ENCODE measurements around the gene RPS18. TPM values are rescaled to one million over a fixed set of nuclear protein-coding genes. Genes with fewer than 3 reads are reported as not detected.

RPS18 gene
- total and polyA plus RNA-seq, 2 experiments from 2014 or later = 1,924 to 2,521 TPM

DNA sequence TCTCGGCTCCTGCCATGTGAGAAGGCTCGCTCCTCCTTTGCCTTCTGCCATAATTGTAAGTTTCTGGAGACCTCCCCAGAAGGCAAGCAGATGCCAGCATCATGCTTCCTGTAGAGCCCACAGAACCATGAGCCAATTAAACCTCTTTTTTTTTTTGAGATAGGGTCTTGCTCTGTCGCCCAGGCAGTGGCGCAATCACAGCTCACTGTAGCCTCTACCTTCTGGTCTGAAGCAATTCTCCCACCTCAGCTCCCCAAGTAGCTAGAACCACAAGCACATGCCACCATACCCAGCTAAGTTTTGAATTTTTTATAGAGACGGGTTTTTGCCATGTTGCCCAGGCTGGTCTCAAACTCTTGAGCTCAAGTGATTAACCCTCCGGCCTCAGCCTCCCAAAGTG, 35.0 kb upstream of the RPS18 start:
- Histone ChIP-seq H3K4me2 (ENCODE audit: unreplicated experiment) (no peak overlapping the region), H3F3A (ENCODE audit: insufficient read depth) (no peaks in the 10 kb centered on the region), H3K9ac (no peak overlapping the region), H3K79me2 (ENCODE audit: insufficient read depth) (no peaks in the 10 kb centered on the region), H3K9me3 (ENCODE audit: low read depth) (no peaks in the 10 kb centered on the region), H3K27me3 (replicated peaks; ENCODE audit: insufficient read depth) (peaks cover 27% of the 10 kb centered on the region), H3K27ac (no peak overlapping the region), H3K9me2 (ENCODE audit: insufficient read depth) (no peaks in the 10 kb centered on the region), H3K36me3 (ENCODE audit: low read depth) (no peaks in the 10 kb centered on the region), H3K4me3 (no peak overlapping the region), H2AFZ (no peak overlapping the region), H4K20me1 (ENCODE audit: insufficient read depth) (no peaks in the 10 kb centered on the region), H3K4me1 (ENCODE audit: insufficient read depth) (no peaks in the 10 kb centered on the region)
- TF ChIP-seq EZH2phosphoT487 (IDR thresholded peaks at IDR 0.05; ENCODE audit: insufficient read depth, low read depth) (no peak), EZH2 (IDR thresholded peaks at IDR 0.05; ENCODE audit: insufficient read depth, poor library complexity, severe bottlenecking) (no peak)
- in situ Hi-C loops (cut with MboI) = no loop called here
- 59 to 66% methylated on average over 6 of the region's 6 CpGs for WGBS, 2 experiments (ENCODE audit: low coverage in 1 of 2, low lambda C conversion rate in 2 of 2, missing lambda C conversion rate in 2 of 2)
- no peak for DNase-seq

DNA sequence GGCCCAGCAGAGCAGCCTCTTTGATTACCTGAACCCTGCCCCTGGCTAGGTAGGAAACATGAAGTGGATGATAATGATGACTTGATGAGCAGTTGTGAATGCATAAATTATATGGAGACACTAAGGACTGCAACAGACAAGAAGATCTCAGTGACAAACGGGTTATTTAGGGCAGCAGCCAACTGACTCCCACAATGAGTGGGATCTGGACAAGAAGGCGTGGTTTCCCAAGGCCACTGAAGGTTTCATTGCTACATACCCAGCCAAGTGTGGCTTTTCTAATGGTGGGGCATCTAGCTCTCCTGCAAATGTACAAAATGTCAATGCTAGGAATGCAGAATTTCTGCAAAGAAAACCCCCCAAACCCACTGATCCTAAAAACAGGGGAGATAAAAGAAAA, 34.1 kb upstream of the RPS18 start:
- no peak overlapping the region for H3K27ac ChIP-seq
- no peak overlapping the region for H2AFZ ChIP-seq
- H3K4me1 ChIP-seq (ENCODE audit: insufficient read depth) = no peaks in the 10 kb centered on the region
- H3K27me3 ChIP-seq (replicated peaks; ENCODE audit: insufficient read depth) = peaks cover 27% of the 10 kb centered on the region
- WGBS, 2 experiments (ENCODE audit: low coverage in 1 of 2, low lambda C conversion rate in 2 of 2, missing lambda C conversion rate in 2 of 2) = 21 to 26% methylated on average over 2 of the region's 2 CpGs
- no peaks in the 10 kb centered on the region for H3K79me2 ChIP-seq (ENCODE audit: insufficient read depth)
- DNase-seq = no peak
- no peak overlapping the region for H3K4me3 ChIP-seq
- no peak overlapping the region for H3K9ac ChIP-seq
- no peaks in the 10 kb centered on the region for H3K36me3 ChIP-seq (ENCODE audit: low read depth)
- no peaks in the 10 kb centered on the region for H3F3A ChIP-seq (ENCODE audit: insufficient read depth)
- in situ Hi-C loops (cut with MboI) = no loop called here
- no peaks in the 10 kb centered on the region for H3K9me3 ChIP-seq (ENCODE audit: low read depth)
- no peaks in the 10 kb centered on the region for H3K9me2 ChIP-seq (ENCODE audit: insufficient read depth)
- TF ChIP-seq EZH2phosphoT487 (IDR thresholded peaks at IDR 0.05; ENCODE audit: insufficient read depth, low read depth) (no peak), EZH2 (IDR thresholded peaks at IDR 0.05; ENCODE audit: insufficient read depth, poor library complexity, severe bottlenecking) (no peak)
- no peaks in the 10 kb centered on the region for H4K20me1 ChIP-seq (ENCODE audit: insufficient read depth)
- no peak overlapping the region for H3K4me2 ChIP-seq (ENCODE audit: unreplicated experiment)

DNA sequence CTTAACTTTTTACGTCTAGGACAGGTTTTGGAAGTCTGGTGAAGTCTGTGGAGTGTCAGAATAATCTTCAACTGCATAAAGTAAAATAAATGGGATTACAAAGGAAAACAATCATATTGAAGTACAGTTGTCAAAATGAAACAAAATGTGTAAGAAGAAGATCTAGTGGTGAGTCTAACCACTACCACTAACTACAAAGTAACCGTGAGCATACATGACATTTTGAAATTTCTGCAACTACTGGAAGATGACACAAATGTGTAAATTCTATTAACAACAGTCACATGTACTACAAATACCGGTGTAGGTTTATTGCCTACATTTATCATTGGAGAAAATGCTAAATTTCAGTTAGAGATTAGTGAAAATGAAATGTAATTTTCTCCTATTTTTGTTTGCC, 29.9 kb upstream of the RPS18 start:
- Histone ChIP-seq H3K9me2 (ENCODE audit: insufficient read depth) (no peaks in the 10 kb centered on the region), H3K27me3 (replicated peaks; ENCODE audit: insufficient read depth) (peaks cover 7% of the 10 kb centered on the region; the same call in 1 of the 2 replicates), H3K4me1 (ENCODE audit: insufficient read depth) (no peaks in the 10 kb centered on the region), H3K4me2 (ENCODE audit: unreplicated experiment) (no peak overlapping the region), H3K79me2 (ENCODE audit: insufficient read depth) (no peaks in the 10 kb centered on the region), H3K36me3 (ENCODE audit: low read depth) (no peaks in the 10 kb centered on the region), H3K4me3 (no peak overlapping the region), H3K9ac (no peak overlapping the region), H3K27ac (no peak overlapping the region), H4K20me1 (ENCODE audit: insufficient read depth) (no peaks in the 10 kb centered on the region), H2AFZ (no peak overlapping the region), H3F3A (ENCODE audit: insufficient read depth) (no peaks in the 10 kb centered on the region), H3K9me3 (ENCODE audit: low read depth) (no peaks in the 10 kb centered on the region)
- in situ Hi-C loops (cut with MboI) = loop anchor here (10.0 kb wide), 1 partner anchor 227 kb away; no protein-coding TSS in a partner anchor
- WGBS, 2 experiments (ENCODE audit: low coverage in 1 of 2, low lambda C conversion rate in 2 of 2, missing lambda C conversion rate in 2 of 2) = 52 to 54% methylated on average over 3 of the region's 3 CpGs
- TF ChIP-seq EZH2phosphoT487 (IDR thresholded peaks at IDR 0.05; ENCODE audit: insufficient read depth, low read depth) (no peak), EZH2 (IDR thresholded peaks at IDR 0.05; ENCODE audit: insufficient read depth, poor library complexity, severe bottlenecking) (no peak)
- no peak for DNase-seq

DNA sequence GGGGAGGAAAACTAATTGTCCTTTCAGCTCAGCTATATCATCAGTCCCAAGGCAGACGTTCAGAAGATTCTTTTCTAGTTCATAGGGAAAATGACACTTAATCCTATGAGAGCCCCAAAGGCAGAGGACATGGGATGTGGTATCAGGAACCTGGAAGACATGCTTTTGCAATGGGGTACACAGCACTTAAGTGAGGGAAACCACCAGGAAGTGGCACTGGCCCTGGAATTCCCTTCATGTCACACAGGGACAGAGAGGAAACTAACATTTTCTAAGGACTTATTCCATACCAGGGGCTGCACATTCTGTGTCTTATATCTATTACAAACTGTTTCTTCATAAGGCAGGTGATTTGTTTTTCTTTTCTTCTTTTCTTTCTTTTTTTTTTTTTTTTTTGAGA, 28.4 kb upstream of the RPS18 start:
- in situ Hi-C loops (cut with MboI) = loop anchor here (10.0 kb wide), 1 partner anchor 229 kb away; no protein-coding TSS in a partner anchor
- no peaks in the 10 kb centered on the region for H3K36me3 ChIP-seq (ENCODE audit: low read depth)

More for the DNA sequence above, 28.4 kb upstream of the RPS18 start:
- no peak overlapping the region for H3K4me3 ChIP-seq
- H3K79me2 ChIP-seq (ENCODE audit: insufficient read depth) = no peaks in the 10 kb centered on the region
- TF ChIP-seq EZH2 (IDR thresholded peaks at IDR 0.05; ENCODE audit: insufficient read depth, poor library complexity, severe bottlenecking) = no peak
- no peak for TF ChIP-seq EZH2phosphoT487 (IDR thresholded peaks at IDR 0.05; ENCODE audit: insufficient read depth, low read depth)
- DNase-seq = no peak
- H3K9me2 ChIP-seq (ENCODE audit: insufficient read depth) = no peaks in the 10 kb centered on the region
- no peaks in the 10 kb centered on the region for H4K20me1 ChIP-seq (ENCODE audit: insufficient read depth)
- H3K4me1 ChIP-seq (ENCODE audit: insufficient read depth) = 0 out of 2 replicates have a peak, but pooled peaks cover 3% of the 10 kb centered on the region
- 4 to 7% methylated on average over 1 of the region's 1 CpG for WGBS, 2 experiments (ENCODE audit: low coverage in 1 of 2, low lambda C conversion rate in 2 of 2, missing lambda C conversion rate in 2 of 2)
- no peak overlapping the region for H3K27ac ChIP-seq
- H3F3A ChIP-seq (ENCODE audit: insufficient read depth) = no peaks in the 10 kb centered on the region
- H2AFZ ChIP-seq = no peak overlapping the region
- no peaks in the 10 kb centered on the region for H3K9me3 ChIP-seq (ENCODE audit: low read depth)
- no peaks in the 10 kb centered on the region; the same call in 1 of the 2 replicates for H3K27me3 ChIP-seq (replicated peaks; ENCODE audit: insufficient read depth)
- H3K9ac ChIP-seq = no peak overlapping the region
- no peak overlapping the region for H3K4me2 ChIP-seq (ENCODE audit: unreplicated experiment)
